Measurements from ENCODE around the gene ATOSB. TPM values are rescaled to one million over a fixed set of nuclear protein-coding genes. Genes with fewer than 3 reads are reported as not detected.

The ATOSB gene
- total and polyA plus RNA-seq, 9 of the 15 experiments (the other 6 are each of a cell fraction or from before 2014, with no cell fraction given) = 0.45 to 8.0 (median 4.2) TPM

DNA sequence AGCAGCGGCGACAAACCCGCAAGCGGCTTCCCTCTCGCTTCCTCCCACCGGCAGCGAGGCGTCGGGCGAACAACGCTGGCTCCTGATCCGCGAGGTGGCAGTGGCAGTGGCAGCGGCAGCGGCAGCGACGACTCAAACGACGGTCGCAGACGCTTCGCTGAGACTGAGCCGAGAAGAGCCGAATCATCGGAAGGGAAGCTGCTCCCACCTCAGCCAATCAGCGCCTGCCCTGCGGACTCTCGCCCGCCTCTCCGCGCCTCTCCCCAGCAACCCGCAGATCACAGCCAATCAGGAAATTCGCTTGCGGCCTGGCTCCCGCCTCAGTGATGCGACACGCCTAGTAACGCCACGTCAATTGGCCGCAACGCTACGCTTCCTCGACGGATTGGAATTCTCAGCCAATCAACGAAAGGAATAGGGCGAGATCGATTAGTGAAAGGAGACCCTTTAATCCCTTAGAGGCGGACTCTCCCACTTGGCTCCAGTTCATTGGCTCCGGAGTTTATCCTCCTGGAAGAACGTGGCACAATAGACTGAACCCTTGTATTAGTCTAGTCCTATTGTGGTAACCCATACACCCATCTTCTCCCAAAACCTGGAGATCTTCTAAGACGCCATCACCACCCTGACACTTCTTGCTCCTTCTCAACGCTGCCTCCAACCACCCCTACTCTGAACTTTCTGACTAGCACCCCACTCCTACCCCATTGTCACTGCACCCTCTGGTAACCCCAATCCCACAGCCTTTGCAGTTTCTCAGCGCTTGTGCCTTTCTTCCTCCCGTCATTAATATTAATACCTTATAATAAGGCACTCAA is 43.0 kb downstream of the ATOSB start, which contains the start of gene VCP (continued):
- TF ChIP-seq, protein P1, sequence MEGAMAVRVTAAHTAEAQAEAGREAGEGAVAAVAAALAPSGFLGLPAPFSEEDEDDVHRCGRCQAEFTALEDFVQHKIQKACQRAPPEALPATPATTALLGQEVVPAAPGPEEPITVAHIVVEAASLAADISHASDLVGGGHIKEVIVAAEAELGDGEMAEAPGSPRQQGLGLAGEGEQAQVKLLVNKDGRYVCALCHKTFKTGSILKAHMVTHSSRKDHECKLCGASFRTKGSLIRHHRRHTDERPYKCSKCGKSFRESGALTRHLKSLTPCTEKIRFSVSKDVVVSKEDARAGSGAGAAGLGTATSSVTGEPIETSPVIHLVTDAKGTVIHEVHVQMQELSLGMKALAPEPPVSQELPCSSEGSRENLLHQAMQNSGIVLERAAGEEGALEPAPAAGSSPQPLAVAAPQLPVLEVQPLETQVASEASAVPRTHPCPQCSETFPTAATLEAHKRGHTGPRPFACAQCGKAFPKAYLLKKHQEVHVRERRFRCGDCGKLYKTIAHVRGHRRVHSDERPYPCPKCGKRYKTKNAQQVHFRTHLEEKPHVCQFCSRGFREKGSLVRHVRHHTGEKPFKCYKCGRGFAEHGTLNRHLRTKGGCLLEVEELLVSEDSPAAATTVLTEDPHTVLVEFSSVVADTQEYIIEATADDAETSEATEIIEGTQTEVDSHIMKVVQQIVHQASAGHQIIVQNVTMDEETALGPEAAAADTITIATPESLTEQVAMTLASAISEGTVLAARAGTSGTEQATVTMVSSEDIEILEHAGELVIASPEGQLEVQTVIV (CRISPR knock-in tag; IDR thresholded peaks at IDR 0.05; ENCODE audit: borderline replicate concordance) = no peak
- TF ChIP-seq, protein P2, sequence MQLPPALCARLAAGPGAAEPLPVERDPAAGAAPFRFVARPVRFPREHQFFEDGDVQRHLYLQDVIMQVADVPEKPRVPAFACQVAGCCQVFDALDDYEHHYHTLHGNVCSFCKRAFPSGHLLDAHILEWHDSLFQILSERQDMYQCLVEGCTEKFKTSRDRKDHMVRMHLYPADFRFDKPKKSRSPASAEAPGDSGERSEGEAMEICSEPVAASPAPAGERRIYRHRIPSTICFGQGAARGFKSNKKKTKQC (CRISPR knock-in tag; IDR thresholded peaks at IDR 0.05) = no peak
- TF ChIP-seq CHAMP1 (IDR thresholded peaks at IDR 0.05) = no peak
- TF ChIP-seq ZNF174 (CRISPR knock-in tag; IDR thresholded peaks at IDR 0.05) = no peak
- no peak for TF ChIP-seq DDX20 (tag; IDR thresholded peaks at IDR 0.05; ENCODE audit: low read depth)
- no peak for TF ChIP-seq STAT5A (IDR thresholded peaks at IDR 0.05; ENCODE audit: borderline replicate concordance, low read length)
- TF ChIP-seq TBL1XR1 (IDR thresholded peaks at IDR 0.05; ENCODE audit: low read length in 2 of 2) = no peak
- no peak for TF ChIP-seq PHTF2 (CRISPR knock-in tag; IDR thresholded peaks at IDR 0.05)
- TF ChIP-seq NRF1 (conservative IDR thresholded peaks at IDR 0.05 in 1 of 2, IDR thresholded peaks at IDR 0.05 in 1 of 2) = no peak; a peak in 1 of 4 replicates
- no peak for TF ChIP-seq SMARCE1 (IDR thresholded peaks at IDR 0.05)
- no peak for TF ChIP-seq HCFC1 (IDR thresholded peaks at IDR 0.05; ENCODE audit: low read depth, low read length)
- TF ChIP-seq FUS (optimal IDR thresholded peaks at IDR 0.05; ENCODE audit: low read depth, low read length) = no peak
- no peak for TF ChIP-seq POLR3A (IDR thresholded peaks at IDR 0.05; ENCODE audit: borderline replicate concordance, extremely low read depth, insufficient read depth, insufficient read length)
- TF ChIP-seq SIN3B (IDR thresholded peaks at IDR 0.05; ENCODE audit: low read depth) = no peak
- no peak for TF ChIP-seq CBFA2T3 (IDR thresholded peaks at IDR 0.05)
- TF ChIP-seq ID3 (CRISPR knock-in tag; IDR thresholded peaks at IDR 0.05) = no peak
- no peak for TF ChIP-seq ID3 (tag; IDR thresholded peaks at IDR 0.05)
- TF ChIP-seq SP1 (CRISPR knock-in tag; IDR thresholded peaks at IDR 0.05) = peak; percentile 75; the same call in 1 of the 2 replicates
- TF ChIP-seq GABPA (tag; conservative IDR thresholded peaks at IDR 0.05; ENCODE audit: low read depth) = 0 out of 2 replicates have a peak, but pooled peaks have one; percentile 25
- no peak for TF ChIP-seq BDP1 (IDR thresholded peaks at IDR 0.05; ENCODE audit: insufficient read depth, insufficient read length)
- TF ChIP-seq HDAC1 (IDR thresholded peaks at IDR 0.05) = no peak
- no peak for TF ChIP-seq SAP30 (IDR thresholded peaks at IDR 0.05; ENCODE audit: borderline replicate concordance, insufficient read depth, low read depth, low read length, poor library complexity, severe bottlenecking)
- TF ChIP-seq HNRNPK (IDR thresholded peaks at IDR 0.05; ENCODE audit: low read depth, low read length, poor library complexity, severe bottlenecking) = no peak
